Lower leg skin (tissue), 4 donors: ENCODE data around the gene SPAG8. TPM values are rescaled to one million over a fixed set of nuclear protein-coding genes. Genes with fewer than 3 reads are reported as not detected.

Experiments
- DNase-seq, 2 donors: peaks; one replicate each; pipeline ENCODE4 v3.0.0-alpha.2; 2019; ENCODE audit warnings: low spot score in 2 of 2
- H3K4me3 ChIP-seq: fragments of 200-600 bp; sonication (generic); 2 replicates; pipeline ENCODE4 v1.5.1; 2017; ENCODE audit warnings: mild to moderate bottlenecking, low read depth; ENCODE audit not compliant: poor library complexity, severe bottlenecking
- CTCF ChIP-seq, 3 donors: fragments of 450-650 bp; IDR thresholded peaks; one replicate each; pipeline ENCODE4 v1.5.1; 2016; ENCODE audit warnings: antibody characterized with exemption in 3 of 3, mild to moderate bottlenecking in 3 of 3, moderate library complexity in 2 of 3
- POLR2A ChIP-seq, 2 donors: fragments of 450-650 bp; IDR thresholded peaks; one replicate each; pipeline ENCODE4 v1.6.1; 2016 to 2017; ENCODE audit warnings: antibody characterized with exemption in 2 of 2, mild to moderate bottlenecking in 1 of 2, moderate library complexity in 1 of 2
- WGBS, 2 donors: methylation state at CpG; one replicate each; pipeline ENCODE4 v1.1.5; 2018; 5-methylcytosine and 5-hydroxymethylcytosine counted together
- intact Hi-C: fragments of 100-400 bp; cut with DNase I; formaldehyde crosslinking; loops from one replicate; pipeline ENCODE4 v1.15.0; 2023; ENCODE audit warnings: low total_unique reads
- total RNA-seq, 4 donors: library from RNA; depleted of rRNA; stranded (reverse); fragments of >200 nt; gene quantifications; one replicate each; pipeline ENCODE4 v1.1.0, GENCODE V29; 2016

The SPAG8 gene
- total RNA-seq, 4 donors from 2014 or later, result 0.29 to 0.42 TPM; not detected in 2

DNA sequence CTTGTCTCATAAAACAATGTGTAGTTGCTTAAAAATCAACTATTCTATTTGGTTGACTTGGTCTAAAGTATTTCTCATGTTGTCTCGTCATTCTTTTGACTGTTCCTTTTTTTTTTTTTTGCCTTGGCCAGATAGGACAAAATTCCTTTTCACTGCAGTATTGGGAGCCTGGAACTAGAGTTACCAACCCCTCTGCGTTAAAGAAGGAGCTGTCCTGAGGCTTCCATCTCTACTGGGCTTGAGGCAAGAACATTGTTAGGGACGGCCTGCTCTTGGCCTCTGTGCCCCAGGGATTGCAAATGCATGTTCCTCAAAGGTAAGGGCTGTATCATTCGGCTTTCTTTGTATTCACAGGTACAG lies 22.1 kb downstream of the SPAG8 start:
- DNase-seq, result no peak
- no peak overlapping the region for H3K4me3 ChIP-seq
- WGBS, 2 donors, result 26 to 30% methylated on average over 4 of the region's 4 CpGs
- intact Hi-C loops, result loop anchor here (5.0 kb wide), 2 partner anchors 92 to 157 kb away; no protein-coding TSS in a partner anchor
- TF ChIP-seq CTCF (IDR thresholded peaks at IDR 0.05) (no peak), POLR2A (IDR thresholded peaks at IDR 0.05) (no peak)

GRCh38 chr9:35789541-35789940 lies 22.5 kb downstream of the SPAG8 start:
- no peak for TF ChIP-seq CTCF (IDR thresholded peaks at IDR 0.05)
- no peak for TF ChIP-seq POLR2A (IDR thresholded peaks at IDR 0.05)
- 88 to 93% methylated on average over 2 of the region's 2 CpGs for WGBS, 2 donors
- DNase-seq, result no peak
- intact Hi-C loops, result no loop called here
- H3K4me3 ChIP-seq, result no peak overlapping the region

- intact Hi-C loops, result no loop called here
- no peak for DNase-seq
- TF ChIP-seq POLR2A (IDR thresholded peaks at IDR 0.05) (no peak), CTCF (IDR thresholded peaks at IDR 0.05) (no peak)
- H3K4me3 ChIP-seq, result no peak overlapping the region
Measured at GRCh38 chr9:35783418-35783817, 28.6 kb downstream of the SPAG8 start.

GRCh38 chr9:35781066-35781465 lies 31.0 kb downstream of the SPAG8 start:
- DNase-seq, result no peak
- no peak overlapping the region for H3K4me3 ChIP-seq
- 67 to 85% methylated on average over 2 of the region's 2 CpGs for WGBS, 2 donors
- intact Hi-C loops, result no loop called here
- TF ChIP-seq POLR2A (IDR thresholded peaks at IDR 0.05) (no peak), CTCF (IDR thresholded peaks at IDR 0.05) (no peak)

- DNase-seq, result no peak
- no peak overlapping the region for H3K4me3 ChIP-seq
- 90 to 94% methylated on average over 3 of the region's 3 CpGs for WGBS, 2 donors
- TF ChIP-seq POLR2A (IDR thresholded peaks at IDR 0.05), result no peak
- TF ChIP-seq CTCF (IDR thresholded peaks at IDR 0.05), result no peak
- intact Hi-C loops, result no loop called here
Measured at GRCh38 chr9:35778496-35778895, 33.6 kb downstream of the SPAG8 start.

GRCh38 chr9:35776018-35776417 lies 36.0 kb downstream of the SPAG8 start:
- no peak for DNase-seq
- intact Hi-C loops, result no loop called here
- 87 to 93% methylated on average over 4 of the region's 4 CpGs for WGBS, 2 donors
- TF ChIP-seq CTCF (IDR thresholded peaks at IDR 0.05), result no peak
- no peak for TF ChIP-seq POLR2A (IDR thresholded peaks at IDR 0.05)
- H3K4me3 ChIP-seq, result no peak overlapping the region
